HCT116 (cell line): ENCODE measurements around the gene FTCDNL1.

Experiments
- CBX3 ChIP-seq: IDR thresholded peaks from 2 replicates; pipeline ENCODE4 v1.6.1; 2012; ENCODE audit warnings: low read depth
- CEBPB ChIP-seq: IDR thresholded peaks from 2 replicates; pipeline ENCODE4 v1.6.1; 2012; ENCODE audit warnings: low read depth
- EZH2 ChIP-seq: fragments of 200-600 bp; sonication (generic); IDR thresholded peaks from 2 replicates; pipeline ENCODE4 v1.6.1; 2017; ENCODE audit warnings: antibody characterized with exemption, mixed run types
- EZH2phosphoT487 ChIP-seq: fragments of 200-600 bp; IDR thresholded peaks from 2 replicates; pipeline ENCODE4 v1.6.1; 2018; ENCODE audit warnings: antibody characterized with exemption, borderline replicate concordance
- MAX ChIP-seq: IDR thresholded peaks from 2 replicates; pipeline ENCODE4 v1.6.1; 2012
- POLR2A ChIP-seq: IDR thresholded peaks from 2 replicates; pipeline ENCODE4 v1.7.0; 2011; ENCODE audit warnings: borderline replicate concordance; ENCODE audit not compliant: insufficient read depth, insufficient read length; ENCODE audit errors: extremely low read depth
- POLR2AphosphoS5 ChIP-seq: IDR thresholded peaks from 2 replicates; pipeline ENCODE4 v1.6.1; 2011; ENCODE audit warnings: mild to moderate bottlenecking, low read depth, low read length, moderate library complexity
- RAD21 ChIP-seq: IDR thresholded peaks from 2 replicates; pipeline ENCODE4 v1.6.1; 2012; ENCODE audit warnings: low read depth, mild to moderate bottlenecking
- SIN3A ChIP-seq: IDR thresholded peaks from 2 replicates; pipeline ENCODE4 v1.6.1; 2012; ENCODE audit warnings: low read depth
- SRF ChIP-seq: IDR thresholded peaks from 2 replicates; pipeline ENCODE4 v1.6.1; 2012; ENCODE audit warnings: low read depth
- TCF7L2 ChIP-seq: IDR thresholded peaks from 2 replicates; pipeline ENCODE4 v1.7.0; 2011; ENCODE audit warnings: borderline replicate concordance, inconsistent platforms; ENCODE audit not compliant: insufficient read depth, insufficient read length; ENCODE audit errors: extremely low read depth
- YY1 ChIP-seq: IDR thresholded peaks from 2 replicates; pipeline ENCODE4 v1.6.1; 2011; ENCODE audit warnings: low read length, low read depth, moderate library complexity, mild to moderate bottlenecking; ENCODE audit not compliant: insufficient replicate concordance; ENCODE audit errors: extremely low read depth
- TF ChIP-seq, protein P1 (sequence below), 3 experiments: fragments of 200-600 bp in 1 of 3; sonication (generic) in 1 of 3; IDR thresholded peaks in 2 of 3; conservative IDR thresholded peaks in 1 of 3; 2 replicates each; pipeline ENCODE4 v1.5.1; 2012 to 2017; ENCODE audit warnings: low read depth in 2 of 3, low read length in 2 of 3, antibody characterized with exemption in 1 of 3, borderline replicate concordance in 1 of 3, control low read depth in 1 of 3, mild to moderate bottlenecking in 1 of 3, mixed read lengths in 1 of 3, mixed run types in 1 of 3, moderate library complexity in 1 of 3; ENCODE audit not compliant: insufficient read depth in 1 of 3

- TF ChIP-seq EZH2 (no peak), MAX (no peak), SIN3A (no peak), TCF7L2 (no peak), POLR2A (no peak), POLR2AphosphoS5 (no peak), RAD21 (no peak), CBX3 (no peak), EZH2phosphoT487 (no peak), YY1 (no peak), SRF (no peak), CEBPB (no peak)
- TF ChIP-seq, protein P1, sequence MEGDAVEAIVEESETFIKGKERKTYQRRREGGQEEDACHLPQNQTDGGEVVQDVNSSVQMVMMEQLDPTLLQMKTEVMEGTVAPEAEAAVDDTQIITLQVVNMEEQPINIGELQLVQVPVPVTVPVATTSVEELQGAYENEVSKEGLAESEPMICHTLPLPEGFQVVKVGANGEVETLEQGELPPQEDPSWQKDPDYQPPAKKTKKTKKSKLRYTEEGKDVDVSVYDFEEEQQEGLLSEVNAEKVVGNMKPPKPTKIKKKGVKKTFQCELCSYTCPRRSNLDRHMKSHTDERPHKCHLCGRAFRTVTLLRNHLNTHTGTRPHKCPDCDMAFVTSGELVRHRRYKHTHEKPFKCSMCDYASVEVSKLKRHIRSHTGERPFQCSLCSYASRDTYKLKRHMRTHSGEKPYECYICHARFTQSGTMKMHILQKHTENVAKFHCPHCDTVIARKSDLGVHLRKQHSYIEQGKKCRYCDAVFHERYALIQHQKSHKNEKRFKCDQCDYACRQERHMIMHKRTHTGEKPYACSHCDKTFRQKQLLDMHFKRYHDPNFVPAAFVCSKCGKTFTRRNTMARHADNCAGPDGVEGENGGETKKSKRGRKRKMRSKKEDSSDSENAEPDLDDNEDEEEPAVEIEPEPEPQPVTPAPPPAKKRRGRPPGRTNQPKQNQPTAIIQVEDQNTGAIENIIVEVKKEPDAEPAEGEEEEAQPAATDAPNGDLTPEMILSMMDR (IDR thresholded peaks at IDR 0.05 in 2 of 3, conservative IDR thresholded peaks at IDR 0.05 in 1 of 3; ENCODE audit: borderline replicate concordance in 1 of 3, insufficient read depth in 1 of 3, low read depth in 2 of 3, low read length in 2 of 3): no peak
Measured at GRCh38 chr2:199784512-199784911, 66.5 kb downstream of the FTCDNL1 start.
